Measurements from ENCODE around the gene ZNF526. TPM values are rescaled to one million over a fixed set of nuclear protein-coding genes. Genes with fewer than 3 reads are reported as not detected.

The ZNF526 gene
- total and polyA plus RNA-seq, 9 of the 15 experiments (the other 6 are each of a cell fraction or from before 2014, with no cell fraction given) = 1.3 to 17.9 (median 6.2) TPM

DNA sequence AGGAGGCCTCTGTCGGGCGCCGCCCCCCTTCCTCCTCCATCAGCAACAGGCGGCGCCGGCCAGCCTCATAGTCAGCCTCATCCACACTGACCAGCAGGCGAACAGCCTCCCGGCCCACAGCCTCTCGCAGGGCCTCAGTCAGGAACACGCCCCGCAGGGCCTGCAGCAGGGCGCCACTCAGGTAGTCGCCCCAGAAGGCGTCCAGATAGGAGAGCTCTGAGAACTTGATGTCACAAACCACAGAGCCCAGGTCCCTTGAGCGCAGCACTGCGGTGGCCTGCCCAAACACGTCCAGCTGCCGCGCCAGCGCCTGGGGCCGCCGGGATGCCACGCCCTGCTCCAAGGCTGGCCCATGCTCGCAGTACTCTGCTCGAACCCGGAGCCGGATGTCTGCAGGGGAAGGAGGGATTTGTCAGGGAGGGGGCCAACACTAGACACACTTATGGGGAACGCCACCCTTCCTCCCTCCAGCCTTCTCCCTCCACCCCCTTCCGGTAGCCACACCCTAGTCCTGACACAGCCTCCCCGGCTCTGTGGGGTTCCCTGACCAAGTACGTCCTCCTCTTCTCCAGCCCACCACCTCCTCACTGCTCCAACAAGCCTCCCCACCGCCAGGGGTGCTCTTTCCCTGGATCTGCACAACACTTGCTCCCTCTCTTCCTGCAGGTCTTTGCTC is 20.5 kb upstream of the ZNF526 start (continued):
- TF ChIP-seq, protein P1, sequence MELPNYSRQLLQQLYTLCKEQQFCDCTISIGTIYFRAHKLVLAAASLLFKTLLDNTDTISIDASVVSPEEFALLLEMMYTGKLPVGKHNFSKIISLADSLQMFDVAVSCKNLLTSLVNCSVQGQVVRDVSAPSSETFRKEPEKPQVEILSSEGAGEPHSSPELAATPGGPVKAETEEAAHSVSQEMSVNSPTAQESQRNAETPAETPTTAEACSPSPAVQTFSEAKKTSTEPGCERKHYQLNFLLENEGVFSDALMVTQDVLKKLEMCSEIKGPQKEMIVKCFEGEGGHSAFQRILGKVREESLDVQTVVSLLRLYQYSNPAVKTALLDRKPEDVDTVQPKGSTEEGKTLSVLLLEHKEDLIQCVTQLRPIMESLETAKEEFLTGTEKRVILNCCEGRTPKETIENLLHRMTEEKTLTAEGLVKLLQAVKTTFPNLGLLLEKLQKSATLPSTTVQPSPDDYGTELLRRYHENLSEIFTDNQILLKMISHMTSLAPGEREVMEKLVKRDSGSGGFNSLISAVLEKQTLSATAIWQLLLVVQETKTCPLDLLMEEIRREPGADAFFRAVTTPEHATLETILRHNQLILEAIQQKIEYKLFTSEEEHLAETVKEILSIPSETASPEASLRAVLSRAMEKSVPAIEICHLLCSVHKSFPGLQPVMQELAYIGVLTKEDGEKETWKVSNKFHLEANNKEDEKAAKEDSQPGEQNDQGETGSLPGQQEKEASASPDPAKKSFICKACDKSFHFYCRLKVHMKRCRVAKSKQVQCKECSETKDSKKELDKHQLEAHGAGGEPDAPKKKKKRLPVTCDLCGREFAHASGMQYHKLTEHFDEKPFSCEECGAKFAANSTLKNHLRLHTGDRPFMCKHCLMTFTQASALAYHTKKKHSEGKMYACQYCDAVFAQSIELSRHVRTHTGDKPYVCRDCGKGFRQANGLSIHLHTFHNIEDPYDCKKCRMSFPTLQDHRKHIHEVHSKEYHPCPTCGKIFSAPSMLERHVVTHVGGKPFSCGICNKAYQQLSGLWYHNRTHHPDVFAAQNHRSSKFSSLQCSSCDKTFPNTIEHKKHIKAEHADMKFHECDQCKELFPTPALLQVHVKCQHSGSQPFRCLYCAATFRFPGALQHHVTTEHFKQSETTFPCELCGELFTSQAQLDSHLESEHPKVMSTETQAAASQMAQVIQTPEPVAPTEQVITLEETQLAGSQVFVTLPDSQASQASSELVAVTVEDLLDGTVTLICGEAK (IDR thresholded peaks at IDR 0.05) = peak; percentile 77
- TF ChIP-seq, protein P1 (CRISPR knock-in tag; IDR thresholded peaks at IDR 0.05) = no peak
- TF ChIP-seq KLF16 (IDR thresholded peaks at IDR 0.05) (0 out of 2 replicates have a peak, but pooled peaks have one; percentile 24), ZNF717 (CRISPR knock-in tag; IDR thresholded peaks at IDR 0.05) (no peak), PHTF2 (CRISPR knock-in tag; IDR thresholded peaks at IDR 0.05) (no peak), RCOR1 (IDR thresholded peaks at IDR 0.05; ENCODE audit: borderline replicate concordance in 1 of 2, low read depth in 2 of 2, low read length in 2 of 2) (0 out of 4 replicates have a peak, but pooled peaks of 1 of the 2 experiments have one; percentile 52), MTA3 (IDR thresholded peaks at IDR 0.05; ENCODE audit: borderline replicate concordance) (peak; percentile 46; the same call in 1 of the 2 replicates), CC2D1A (IDR thresholded peaks at IDR 0.05) (peak; percentile 95), PCBP2 (IDR thresholded peaks at IDR 0.05; ENCODE audit: low read depth, low read length, poor library complexity, severe bottlenecking) (no peak), CREM (IDR thresholded peaks at IDR 0.05; ENCODE audit: low read depth) (peak; percentile 39; the same call in 1 of the 2 replicates), ETV5 (CRISPR knock-in tag; IDR thresholded peaks at IDR 0.05; ENCODE audit: low read depth) (peak; percentile 97), ARNT (IDR thresholded peaks at IDR 0.05) (peak; percentile 53 to 88; a peak in 1 of 4 replicates), LCOR (CRISPR knock-in tag; IDR thresholded peaks at IDR 0.05) (no peak), SMARCA5 (IDR thresholded peaks at IDR 0.05) (peak; percentile 52; the same call in 1 of the 2 replicates), SPI1 (IDR thresholded peaks at IDR 0.05; ENCODE audit: borderline replicate concordance, low read depth, low read length) (0 out of 2 replicates have a peak, but pooled peaks have one; percentile 15)
- TF ChIP-seq, protein P2, sequence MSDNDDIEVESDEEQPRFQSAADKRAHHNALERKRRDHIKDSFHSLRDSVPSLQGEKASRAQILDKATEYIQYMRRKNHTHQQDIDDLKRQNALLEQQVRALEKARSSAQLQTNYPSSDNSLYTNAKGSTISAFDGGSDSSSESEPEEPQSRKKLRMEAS (CRISPR knock-in tag; IDR thresholded peaks at IDR 0.05) = peak; percentile 53; the same call in 1 of the 2 replicates
- TF ChIP-seq, protein P3, sequence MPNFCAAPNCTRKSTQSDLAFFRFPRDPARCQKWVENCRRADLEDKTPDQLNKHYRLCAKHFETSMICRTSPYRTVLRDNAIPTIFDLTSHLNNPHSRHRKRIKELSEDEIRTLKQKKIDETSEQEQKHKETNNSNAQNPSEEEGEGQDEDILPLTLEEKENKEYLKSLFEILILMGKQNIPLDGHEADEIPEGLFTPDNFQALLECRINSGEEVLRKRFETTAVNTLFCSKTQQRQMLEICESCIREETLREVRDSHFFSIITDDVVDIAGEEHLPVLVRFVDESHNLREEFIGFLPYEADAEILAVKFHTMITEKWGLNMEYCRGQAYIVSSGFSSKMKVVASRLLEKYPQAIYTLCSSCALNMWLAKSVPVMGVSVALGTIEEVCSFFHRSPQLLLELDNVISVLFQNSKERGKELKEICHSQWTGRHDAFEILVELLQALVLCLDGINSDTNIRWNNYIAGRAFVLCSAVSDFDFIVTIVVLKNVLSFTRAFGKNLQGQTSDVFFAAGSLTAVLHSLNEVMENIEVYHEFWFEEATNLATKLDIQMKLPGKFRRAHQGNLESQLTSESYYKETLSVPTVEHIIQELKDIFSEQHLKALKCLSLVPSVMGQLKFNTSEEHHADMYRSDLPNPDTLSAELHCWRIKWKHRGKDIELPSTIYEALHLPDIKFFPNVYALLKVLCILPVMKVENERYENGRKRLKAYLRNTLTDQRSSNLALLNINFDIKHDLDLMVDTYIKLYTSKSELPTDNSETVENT (CRISPR knock-in tag; IDR thresholded peaks at IDR 0.05) = peak; percentile 56; the same call in 1 of the 2 replicates

Measured in K562 (cell line).